Karpas-422 (cell line): ENCODE measurements around the gene SPAG16. TPM values are rescaled to one million over a fixed set of nuclear protein-coding genes. Genes with fewer than 3 reads are reported as not detected.

ENCODE experiments used
- DNase-seq: peaks from one replicate; pipeline ENCODE4 v3.0.0-alpha.2; 2015
- H2AFZ ChIP-seq: fragments of 200-600 bp; sonication (generic); 2 replicates; pipeline ENCODE4 v1.6.1; 2014; ENCODE audit warnings: antibody characterized with exemption, low read length, mixed read lengths
- H3K27ac ChIP-seq: fragments of 200-600 bp; sonication (generic); 2 replicates; pipeline ENCODE4 v1.5.1; 2014; ENCODE audit warnings: mild to moderate bottlenecking, low read length, moderate library complexity
- H3K27me3 ChIP-seq: fragments of 200-600 bp; sonication (generic); 2 replicates; pipeline ENCODE4 v1.6.1; 2014; ENCODE audit warnings: low read length, mixed read lengths
- H3K36me3 ChIP-seq: fragments of 200-600 bp; sonication (generic); 2 replicates; pipeline ENCODE4 v1.6.1; 2014; ENCODE audit warnings: low read length, mixed read lengths; ENCODE audit not compliant: insufficient read depth
- H3K4me1 ChIP-seq: fragments of 200-600 bp; sonication (generic); 2 replicates; pipeline ENCODE4 v1.6.1; 2014; ENCODE audit warnings: mild to moderate bottlenecking, low read length, mixed read lengths
- H3K4me2 ChIP-seq: fragments of 200-600 bp; sonication (generic); 2 replicates; pipeline ENCODE4 v1.6.1; 2014; ENCODE audit warnings: low read length, low read depth, mild to moderate bottlenecking; ENCODE audit not compliant: poor library complexity, severe bottlenecking
- H3K4me3 ChIP-seq: fragments of 200-600 bp; sonication (generic); 2 replicates; pipeline ENCODE4 v1.5.1; 2014; ENCODE audit warnings: mild to moderate bottlenecking, antibody characterized with exemption, low read length, mixed read lengths
- H3K79me2 ChIP-seq: fragments of 200-600 bp; sonication (generic); 2 replicates; pipeline ENCODE4 v1.6.1; 2014; ENCODE audit warnings: mild to moderate bottlenecking, low read length, mixed read lengths
- H3K9ac ChIP-seq: fragments of 200-600 bp; sonication (generic); 2 replicates; pipeline ENCODE4 v1.6.0; 2014; ENCODE audit warnings: low read length
- H3K9me2 ChIP-seq: fragments of 200-600 bp; sonication (generic), shearing (Covaris generic); replicated peaks from 2 replicates; pipeline ENCODE4 v1.6.0; 2014; ENCODE audit warnings: mild to moderate bottlenecking, low read length, moderate library complexity; ENCODE audit not compliant: insufficient read depth
- H3K9me3 ChIP-seq: fragments of 300-700, 200-600 bp; sonication (generic); 2 replicates; pipeline ENCODE4 v1.6.1; 2014; ENCODE audit warnings: low read length, mixed read lengths
- H4K20me1 ChIP-seq: fragments of 200-600 bp; sonication (generic); 2 replicates; pipeline ENCODE4 v1.6.1; 2014; ENCODE audit warnings: mild to moderate bottlenecking, antibody characterized with exemption, low read length, low read depth; ENCODE audit not compliant: insufficient read depth
- total RNA-seq: library from RNA; depleted of rRNA; stranded (reverse); fragments of >200 nt; shearing (Covaris generic); gene quantifications from 2 replicates; pipeline ENCODE4 v1.2.3, GENCODE V29; 2014; ENCODE audit warnings: low replicate concordance

Gene SPAG16
- total RNA-seq, 1 experiment from 2014 or later: 67.8 TPM

DNA sequence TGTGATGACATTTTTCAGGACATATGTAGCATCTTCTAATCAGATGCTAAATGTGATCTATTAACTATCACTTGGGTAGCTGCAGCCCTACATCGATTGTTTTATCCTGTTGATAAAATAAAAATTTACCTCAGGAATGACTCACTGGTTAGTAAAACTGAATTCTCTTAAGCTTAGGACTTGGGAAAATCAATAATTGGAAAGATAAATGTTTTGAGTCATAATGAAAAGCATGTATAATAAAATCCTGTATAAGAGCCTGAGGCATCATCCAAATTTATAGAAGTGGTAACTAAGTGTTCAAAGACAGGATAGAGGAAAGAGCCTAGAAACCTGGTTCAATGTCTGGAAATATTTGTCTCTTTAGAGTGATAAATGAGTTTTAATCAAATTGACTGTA lies 958.5 kb downstream of the SPAG16 start:
- no peak overlapping the region for H3K4me2 ChIP-seq
- no peak for DNase-seq
- H3K79me2 ChIP-seq: no peaks in the 10 kb centered on the region
- no peaks in the 10 kb centered on the region for H3K27me3 ChIP-seq
- H3K9me2 ChIP-seq: no peaks in the 10 kb centered on the region
- H3K9ac ChIP-seq: no peak overlapping the region
- no peaks in the 10 kb centered on the region for H3K36me3 ChIP-seq
- no peak overlapping the region for H3K27ac ChIP-seq
- peaks cover 15% of the 10 kb centered on the region for H3K9me3 ChIP-seq
- no peaks in the 10 kb centered on the region for H3K4me1 ChIP-seq
- H2AFZ ChIP-seq: no peak overlapping the region
- no peaks in the 10 kb centered on the region for H4K20me1 ChIP-seq
- H3K4me3 ChIP-seq: no peak overlapping the region

- no peak for DNase-seq
- H3K79me2 ChIP-seq: no peaks in the 10 kb centered on the region
- H3K4me1 ChIP-seq: no peaks in the 10 kb centered on the region
- no peaks in the 10 kb centered on the region for H3K9me2 ChIP-seq
- H3K36me3 ChIP-seq: no peaks in the 10 kb centered on the region
- no peak overlapping the region for H3K4me3 ChIP-seq
- H4K20me1 ChIP-seq: no peaks in the 10 kb centered on the region
- H3K4me2 ChIP-seq: no peak overlapping the region
- H2AFZ ChIP-seq: no peak overlapping the region
- H3K27ac ChIP-seq: no peak overlapping the region
- no peak overlapping the region for H3K9ac ChIP-seq
- H3K9me3 ChIP-seq: peaks cover 21% of the 10 kb centered on the region
- H3K27me3 ChIP-seq: no peaks in the 10 kb centered on the region
Measured at GRCh38 chr2:214244847-214245246, 960.6 kb downstream of the SPAG16 start.

DNA sequence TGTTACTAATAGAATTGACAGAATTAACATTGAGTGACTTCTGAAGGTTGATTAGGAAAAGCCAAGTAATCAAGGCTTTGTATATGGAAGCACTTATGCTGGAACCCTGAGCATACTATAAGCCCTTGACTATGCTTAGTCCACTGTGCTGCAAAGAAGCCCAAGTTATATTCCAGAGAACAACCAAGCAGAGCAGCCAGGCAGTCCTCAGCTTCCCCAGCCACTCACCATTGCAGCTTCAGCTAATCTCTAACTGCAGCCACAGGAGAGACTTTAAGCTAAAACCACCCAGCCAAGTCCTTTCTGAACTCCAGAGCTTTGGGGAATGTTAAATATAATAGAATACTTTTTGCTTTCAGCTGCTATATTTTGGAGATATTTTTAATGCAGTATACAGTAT lies 962.2 kb downstream of the SPAG16 start:
- no peak overlapping the region for H3K9ac ChIP-seq
- H2AFZ ChIP-seq: no peak overlapping the region
- no peak overlapping the region for H3K4me2 ChIP-seq
- H3K4me3 ChIP-seq: no peak overlapping the region
- no peak overlapping the region for H3K27ac ChIP-seq
- H3K9me3 ChIP-seq: peaks cover 23% of the 10 kb centered on the region
- no peaks in the 10 kb centered on the region for H3K9me2 ChIP-seq
- no peak for DNase-seq
- H4K20me1 ChIP-seq: no peaks in the 10 kb centered on the region
- H3K79me2 ChIP-seq: no peaks in the 10 kb centered on the region
- H3K27me3 ChIP-seq: no peaks in the 10 kb centered on the region
- H3K36me3 ChIP-seq: no peaks in the 10 kb centered on the region
- H3K4me1 ChIP-seq: no peaks in the 10 kb centered on the region

DNA sequence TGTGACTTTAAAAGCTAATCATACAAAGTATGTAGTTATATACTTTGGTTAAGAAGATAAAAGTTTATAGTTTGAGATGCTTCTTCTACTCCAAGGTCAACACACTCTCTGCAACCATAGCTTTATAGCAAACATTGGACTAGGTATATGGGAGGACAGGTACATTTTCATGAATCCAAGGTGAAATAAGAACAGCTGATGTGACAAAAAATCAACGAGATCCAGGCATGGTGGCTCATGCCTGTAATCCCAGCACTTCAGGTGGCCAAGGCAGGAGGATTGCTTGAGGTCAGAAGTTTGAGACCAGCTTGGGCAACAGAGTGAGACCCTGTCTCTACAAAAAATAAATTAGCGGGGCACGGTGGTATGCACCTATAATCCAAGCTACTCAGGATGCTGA lies 963.3 kb downstream of the SPAG16 start:
- no peak overlapping the region for H3K9ac ChIP-seq
- H3K4me3 ChIP-seq: no peak overlapping the region
- no peaks in the 10 kb centered on the region for H3K27me3 ChIP-seq
- no peaks in the 10 kb centered on the region for H3K4me1 ChIP-seq
- H3K79me2 ChIP-seq: no peaks in the 10 kb centered on the region
- no peaks in the 10 kb centered on the region for H3K36me3 ChIP-seq
- peaks cover 22% of the 10 kb centered on the region for H3K9me3 ChIP-seq
- H2AFZ ChIP-seq: no peak overlapping the region
- DNase-seq: no peak
- no peak overlapping the region for H3K27ac ChIP-seq
- H4K20me1 ChIP-seq: no peaks in the 10 kb centered on the region
- no peak overlapping the region for H3K4me2 ChIP-seq
- no peaks in the 10 kb centered on the region for H3K9me2 ChIP-seq

DNA sequence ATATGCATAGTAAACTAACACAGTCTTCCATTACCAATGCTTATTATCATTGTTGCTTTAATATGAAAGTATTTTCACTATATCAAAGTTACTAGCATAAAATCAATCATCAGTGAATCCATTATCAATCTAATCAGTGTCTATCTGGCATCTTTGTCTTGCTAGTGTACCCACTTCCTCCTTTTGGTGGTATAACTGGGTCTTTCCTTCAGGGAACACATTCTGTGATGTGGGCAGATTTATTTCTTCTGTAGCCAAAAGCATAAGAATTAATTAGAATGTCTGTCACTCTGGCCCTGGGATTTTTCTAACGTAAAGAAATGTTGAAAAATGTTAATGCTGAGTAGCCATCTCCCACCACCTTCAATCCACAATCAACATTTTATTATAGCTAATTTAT lies 970.8 kb downstream of the SPAG16 start:
- Histone ChIP-seq H2AFZ (no peak overlapping the region), H3K9ac (no peak overlapping the region), H3K4me2 (no peak overlapping the region), H3K4me1 (no peaks in the 10 kb centered on the region), H4K20me1 (no peaks in the 10 kb centered on the region), H3K36me3 (no peaks in the 10 kb centered on the region), H3K9me3 (peaks cover 9% of the 10 kb centered on the region; the same call in 1 of the 2 replicates), H3K27ac (no peak overlapping the region), H3K79me2 (no peaks in the 10 kb centered on the region), H3K4me3 (no peak overlapping the region), H3K27me3 (no peaks in the 10 kb centered on the region), H3K9me2 (no peaks in the 10 kb centered on the region)
- DNase-seq: no peak

- no peak overlapping the region for H3K9ac ChIP-seq
- H3K9me2 ChIP-seq: 0 out of 2 replicates have a peak, but pooled peaks cover 3% of the 10 kb centered on the region
- no peak overlapping the region for H3K4me3 ChIP-seq
- H3K79me2 ChIP-seq: no peaks in the 10 kb centered on the region
- H3K27ac ChIP-seq: no peak overlapping the region
- no peaks in the 10 kb centered on the region for H3K36me3 ChIP-seq
- H3K4me1 ChIP-seq: no peaks in the 10 kb centered on the region
- H2AFZ ChIP-seq: no peak overlapping the region
- DNase-seq: no peak
- H4K20me1 ChIP-seq: no peaks in the 10 kb centered on the region
- H3K9me3 ChIP-seq: peaks cover 25% of the 10 kb centered on the region; the same call in 1 of the 2 replicates
- H3K27me3 ChIP-seq: no peaks in the 10 kb centered on the region
- no peak overlapping the region for H3K4me2 ChIP-seq
Measured at GRCh38 chr2:214261683-214262082, 977.4 kb downstream of the SPAG16 start.

DNA sequence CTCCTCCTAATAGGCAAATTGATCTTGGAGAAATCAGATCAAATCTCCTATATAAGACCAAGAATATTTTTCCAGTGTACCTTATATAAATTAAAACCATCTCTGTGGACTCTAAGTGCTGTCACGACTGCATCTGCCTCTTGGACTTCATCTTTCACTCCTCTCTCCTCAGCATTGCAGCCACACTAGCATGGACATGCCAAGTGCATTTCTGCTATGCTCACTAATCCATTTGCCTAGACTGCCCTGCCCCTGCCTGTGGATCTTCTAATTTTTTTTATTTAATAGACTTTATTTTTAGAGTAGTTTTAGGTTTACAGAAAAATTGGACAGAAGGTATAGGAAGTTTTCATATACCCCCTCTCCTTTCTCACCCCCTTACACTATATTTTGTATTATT lies 979.9 kb downstream of the SPAG16 start:
- Histone ChIP-seq H3K9ac (no peak overlapping the region), H2AFZ (no peak overlapping the region), H3K4me3 (no peak overlapping the region), H3K36me3 (no peaks in the 10 kb centered on the region), H3K4me1 (no peaks in the 10 kb centered on the region), H3K27ac (no peak overlapping the region), H3K27me3 (no peaks in the 10 kb centered on the region), H4K20me1 (no peaks in the 10 kb centered on the region), H3K9me2 (0 out of 2 replicates have a peak, but pooled peaks cover 3% of the 10 kb centered on the region), H3K9me3 (peaks cover 23% of the 10 kb centered on the region; the same call in 1 of the 2 replicates), H3K4me2 (no peak overlapping the region), H3K79me2 (no peaks in the 10 kb centered on the region)
- no peak for DNase-seq

- Histone ChIP-seq H3K36me3 (no peaks in the 10 kb centered on the region), H3K4me2 (no peak overlapping the region), H4K20me1 (no peaks in the 10 kb centered on the region), H3K9ac (no peak overlapping the region), H3K4me1 (no peaks in the 10 kb centered on the region), H3K9me2 (0 out of 2 replicates have a peak, but pooled peaks cover 3% of the 10 kb centered on the region), H3K4me3 (no peak overlapping the region), H2AFZ (no peak overlapping the region), H3K27me3 (no peaks in the 10 kb centered on the region), H3K9me3 (peaks cover 23% of the 10 kb centered on the region; the same call in 1 of the 2 replicates), H3K79me2 (no peaks in the 10 kb centered on the region), H3K27ac (no peak overlapping the region)
- DNase-seq: no peak
Measured at GRCh38 chr2:214265991-214266489, 981.8 kb downstream of the SPAG16 start.
